A549 (cell line): ENCODE data around the gene DCX.

Experiments used
- CBX8 ChIP-seq: fragments of 200-600 bp; sonication (generic); IDR thresholded peaks from 2 replicates; pipeline ENCODE4 v1.6.1; 2016
- HMGXB4 ChIP-seq: fragments of 250-450 bp; sonication (Bioruptor Pico); IDR thresholded peaks from 2 replicates; pipeline ENCODE4 v1.5.0; 2021; ENCODE audit warnings: mild to moderate bottlenecking, moderate library complexity, borderline replicate concordance
- JUNB ChIP-seq: fragments of >200 bp; sonication (Bioruptor Twin); formaldehyde crosslinking; IDR thresholded peaks from 2 replicates; pipeline ENCODE4 v1.6.1; 2016
- POLR2A ChIP-seq: IDR thresholded peaks from 2 replicates; pipeline ENCODE4 v1.6.1; 2012; ENCODE audit warnings: mild to moderate bottlenecking, low read length
- REST ChIP-seq: fragments of 200-600 bp; sonication (generic); IDR thresholded peaks from 2 replicates; pipeline ENCODE4 v1.6.1; 2016; ENCODE audit warnings: antibody characterized with exemption, mild to moderate bottlenecking, moderate library complexity
- RNF2 ChIP-seq: fragments of 200-600 bp; sonication (generic); IDR thresholded peaks from 2 replicates; pipeline ENCODE4 v1.6.1; 2016; ENCODE audit warnings: low read depth, mild to moderate bottlenecking, antibody characterized with exemption, moderate library complexity, borderline replicate concordance
- SMC3 ChIP-seq: fragments of >200 bp; sonication (Bioruptor Twin); formaldehyde crosslinking; IDR thresholded peaks from 3 replicates; pipeline ENCODE4 v1.6.1; 2018; ENCODE audit warnings: inconsistent platforms
- TF ChIP-seq, protein P1 (sequence below): fragments of >200 bp; sonication (Bioruptor Twin); formaldehyde crosslinking; IDR thresholded peaks from 3 replicates; pipeline ENCODE4 v1.5.1; 2016
- TF ChIP-seq, protein P2 (sequence below): IDR thresholded peaks from 2 replicates; pipeline ENCODE4 v1.6.1; 2012

DNA sequence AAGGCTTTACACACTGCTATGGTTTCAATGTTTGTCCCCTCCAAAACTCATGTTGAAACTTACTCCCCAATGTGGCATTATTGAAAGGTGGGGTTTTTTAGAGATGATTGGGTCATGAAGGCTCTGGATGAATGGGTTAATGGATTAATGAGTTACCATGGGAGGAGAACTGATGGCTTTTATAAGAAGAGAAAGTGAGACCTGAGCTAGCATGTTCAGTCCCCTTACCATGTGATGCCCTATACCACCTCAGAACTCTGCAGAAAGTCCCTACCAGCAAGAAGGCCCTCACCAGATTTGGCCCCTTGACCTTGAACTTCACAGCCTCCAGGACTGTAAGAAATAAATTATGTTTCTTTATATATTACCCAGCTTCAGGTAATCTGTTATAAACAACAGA, 72.8 kb downstream of the DCX start:
- TF ChIP-seq RNF2 (no peak), HMGXB4 (CRISPR knock-in tag) (no peak), SMC3 (no peak), REST (no peak), POLR2A (no peak), CBX8 (no peak), JUNB (no peak)
- TF ChIP-seq, protein P1, sequence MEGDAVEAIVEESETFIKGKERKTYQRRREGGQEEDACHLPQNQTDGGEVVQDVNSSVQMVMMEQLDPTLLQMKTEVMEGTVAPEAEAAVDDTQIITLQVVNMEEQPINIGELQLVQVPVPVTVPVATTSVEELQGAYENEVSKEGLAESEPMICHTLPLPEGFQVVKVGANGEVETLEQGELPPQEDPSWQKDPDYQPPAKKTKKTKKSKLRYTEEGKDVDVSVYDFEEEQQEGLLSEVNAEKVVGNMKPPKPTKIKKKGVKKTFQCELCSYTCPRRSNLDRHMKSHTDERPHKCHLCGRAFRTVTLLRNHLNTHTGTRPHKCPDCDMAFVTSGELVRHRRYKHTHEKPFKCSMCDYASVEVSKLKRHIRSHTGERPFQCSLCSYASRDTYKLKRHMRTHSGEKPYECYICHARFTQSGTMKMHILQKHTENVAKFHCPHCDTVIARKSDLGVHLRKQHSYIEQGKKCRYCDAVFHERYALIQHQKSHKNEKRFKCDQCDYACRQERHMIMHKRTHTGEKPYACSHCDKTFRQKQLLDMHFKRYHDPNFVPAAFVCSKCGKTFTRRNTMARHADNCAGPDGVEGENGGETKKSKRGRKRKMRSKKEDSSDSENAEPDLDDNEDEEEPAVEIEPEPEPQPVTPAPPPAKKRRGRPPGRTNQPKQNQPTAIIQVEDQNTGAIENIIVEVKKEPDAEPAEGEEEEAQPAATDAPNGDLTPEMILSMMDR: no peak
- TF ChIP-seq, protein P2, sequence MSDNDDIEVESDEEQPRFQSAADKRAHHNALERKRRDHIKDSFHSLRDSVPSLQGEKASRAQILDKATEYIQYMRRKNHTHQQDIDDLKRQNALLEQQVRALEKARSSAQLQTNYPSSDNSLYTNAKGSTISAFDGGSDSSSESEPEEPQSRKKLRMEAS: no peak
